Muscle of back (tissue), 11 donors: Measurements from ENCODE around the gene GALNT16. TPM values are rescaled to one million over a fixed set of nuclear protein-coding genes. Genes with fewer than 3 reads are reported as not detected.

Source experiments
- DNase-seq, 3 donors: peaks; one replicate each; pipeline versions ENCODE4 v3.0.0 to v3.0.0-alpha.2; 2013
- polyA plus RNA-seq, 10 donors: library from polyadenylated mRNA; unstranded; fragments of 120-200 nt; gene quantifications; one replicate each; pipeline ENCODE4 v1.2.1, GENCODE V29; 2013; ENCODE audit not compliant: insufficient read length in 10 of 10

Gene GALNT16
- polyA plus RNA-seq, 10 donors = 20.6 to 45.8 (median 29.4) TPM

- DNase-seq = no peak
These were observed 56.6 kb downstream of the GALNT16 start for GRCh38 chr14:69316449-69317101.

- DNase-seq = peak; percentile 69 to 93 (median 86)
These were observed 57.3 kb downstream of the GALNT16 start for GRCh38 chr14:69317102-69317755.

- DNase-seq = peak in 1 of 3 donors; percentile 33
These were observed 57.8 kb downstream of the GALNT16 start for GRCh38 chr14:69317780-69318179.

- DNase-seq = no peak
These were observed 58.3 kb downstream of the GALNT16 start for GRCh38 chr14:69318241-69318640.

GRCh38 chr14:69318901-69319475, 59.0 kb downstream of the GALNT16 start:
- no peak for DNase-seq

- no peak for DNase-seq
These were observed 60.0 kb downstream of the GALNT16 start for GRCh38 chr14:69319911-69320310.

- DNase-seq = no peak
These were observed 60.8 kb downstream of the GALNT16 start for GRCh38 chr14:69320581-69321365.

GRCh38 chr14:69321601-69322330, 61.8 kb downstream of the GALNT16 start:
- peak in 2 of 3 donors; percentile 32 to 42 for DNase-seq

GRCh38 chr14:69323266-69323998, 63.5 kb downstream of the GALNT16 start:
- no peak for DNase-seq

GRCh38 chr14:69323999-69324282, 64.0 kb downstream of the GALNT16 start:
- DNase-seq = no peak

GRCh38 chr14:69324341-69324931, 64.5 kb downstream of the GALNT16 start:
- DNase-seq = no peak

- no peak for DNase-seq
These were observed 65.1 kb downstream of the GALNT16 start for GRCh38 chr14:69325086-69325485.

GRCh38 chr14:69325646-69326265, 65.8 kb downstream of the GALNT16 start:
- DNase-seq = no peak

- DNase-seq = no peak
These were observed 66.7 kb downstream of the GALNT16 start for GRCh38 chr14:69326611-69327010.

GRCh38 chr14:69327507-69327906, 67.5 kb downstream of the GALNT16 start:
- DNase-seq = no peak

- DNase-seq = no peak
These were observed 68.4 kb downstream of the GALNT16 start for GRCh38 chr14:69328317-69328716.

GRCh38 chr14:69328765-69329164, 68.8 kb downstream of the GALNT16 start:
- DNase-seq = no peak

GRCh38 chr14:69331206-69331605, 71.2 kb downstream of the GALNT16 start:
- DNase-seq = no peak

- DNase-seq = no peak
These were observed 72.9 kb downstream of the GALNT16 start for GRCh38 chr14:69332782-69333395.

GRCh38 chr14:69333791-69334337, 73.9 kb downstream of the GALNT16 start:
- DNase-seq = no peak
